NCI-H774 (cell line): Measurements from ENCODE around the gene FSIP2.

Experiments
- DNase-seq: peaks from one replicate; lab custom pipeline; 2025; lab: John Stamatoyannopoulos, UW

Gene FSIP2, protein sequence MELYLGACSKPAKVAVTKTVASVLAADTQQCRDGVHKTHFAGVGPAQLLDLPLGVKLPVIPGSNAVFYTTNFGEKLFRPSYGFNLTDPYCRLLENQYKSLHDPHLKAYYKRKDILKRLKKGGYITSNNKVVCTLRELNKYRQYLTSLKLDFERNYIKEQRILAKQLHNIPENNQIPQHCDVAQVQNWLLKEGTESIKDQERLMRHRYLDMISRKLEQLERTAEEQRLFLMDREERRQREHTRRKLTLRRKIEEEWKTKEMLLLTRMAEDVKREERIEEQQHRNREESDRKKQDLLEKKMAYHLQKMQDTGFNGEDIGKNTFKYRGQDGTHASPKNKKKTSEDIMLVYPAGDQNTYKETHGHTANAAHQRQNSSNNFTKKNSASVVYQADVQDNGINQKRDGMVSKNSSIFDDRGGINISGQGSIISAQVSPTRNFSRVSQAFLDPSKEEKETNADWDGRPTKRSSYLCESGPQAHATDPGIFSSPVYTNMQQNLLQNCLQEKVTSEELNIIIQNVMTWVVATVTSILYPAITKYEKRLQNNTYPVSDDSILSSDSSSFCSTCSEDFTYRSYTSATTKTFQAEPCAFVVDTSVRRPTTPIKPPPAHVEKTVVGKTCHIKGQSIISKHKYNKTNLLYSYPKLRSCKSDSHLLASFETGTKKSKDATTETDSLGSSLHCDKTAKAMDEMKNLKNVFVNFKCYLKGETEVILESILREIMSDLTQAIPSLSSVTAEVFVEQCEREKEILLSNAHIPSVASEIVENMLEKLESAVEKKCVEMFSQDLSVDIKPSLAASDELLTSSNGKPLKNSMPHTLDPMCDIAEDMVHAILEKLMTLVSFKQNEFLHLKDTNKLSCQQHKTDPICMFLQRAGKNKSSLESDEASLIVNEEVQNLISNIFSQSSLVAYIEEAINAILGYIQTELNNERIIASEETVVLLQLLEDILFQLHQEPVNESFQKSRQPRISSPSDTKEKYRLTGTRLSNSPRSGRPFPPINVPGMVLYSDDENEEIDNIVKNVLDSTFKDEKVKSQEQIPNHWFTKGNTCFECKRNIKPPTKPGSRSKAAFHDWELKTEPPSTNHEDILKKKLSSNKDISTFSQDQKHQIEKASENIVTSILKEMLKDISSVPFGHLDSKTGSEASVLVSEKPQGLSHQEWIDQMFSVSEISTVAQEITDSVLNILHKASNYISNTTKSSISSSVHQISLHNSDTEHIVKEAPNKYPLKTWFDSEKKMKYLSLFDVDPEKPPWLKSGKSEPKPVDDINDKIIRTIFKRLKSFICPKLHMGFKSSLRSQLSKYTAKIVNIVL (N-terminal part only)

DNA sequence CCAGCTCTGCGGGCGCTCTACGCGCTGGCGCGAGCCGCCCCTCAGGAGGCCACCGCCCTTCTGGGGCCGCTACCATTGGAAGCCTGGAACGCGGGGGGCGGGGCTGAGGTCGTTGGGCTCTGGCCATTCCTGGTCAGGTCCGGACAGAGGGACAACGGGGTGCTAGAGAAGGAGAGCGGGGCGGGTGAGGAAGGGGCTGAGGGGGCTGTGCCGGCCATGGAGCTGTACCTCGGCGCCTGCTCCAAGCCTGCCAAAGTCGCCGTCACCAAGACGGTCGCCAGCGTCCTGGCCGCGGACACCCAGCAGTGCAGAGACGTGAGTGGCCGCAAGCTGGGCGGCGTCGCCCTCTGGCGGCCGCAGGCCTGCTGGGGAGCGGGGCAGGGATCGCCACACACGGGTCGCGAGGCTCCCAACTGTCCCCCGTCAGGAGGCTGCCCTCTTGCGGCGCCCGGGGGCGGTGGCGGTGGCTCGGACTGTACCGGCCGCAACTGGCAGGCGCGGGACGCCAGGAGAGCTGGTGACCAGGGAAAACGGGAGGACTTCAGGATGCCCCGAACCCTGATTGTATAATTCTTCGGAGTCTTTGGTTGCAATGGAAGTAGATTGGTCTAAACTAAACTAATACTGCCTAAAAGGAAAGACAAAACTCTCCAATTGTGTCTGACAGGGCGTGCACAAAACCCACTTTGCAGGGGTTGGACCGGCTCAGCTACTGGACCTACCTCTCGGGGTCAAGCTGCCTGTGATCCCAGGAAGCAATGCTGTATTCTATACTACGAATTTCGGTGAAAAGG lies at the start of gene FSIP2:
FSIP2 (plus strand) TSS at position 126 of the 794 bp plus-strand sequence; CDS start at position 217, 91 bp downstream.
- DNase-seq: no peak

DNA sequence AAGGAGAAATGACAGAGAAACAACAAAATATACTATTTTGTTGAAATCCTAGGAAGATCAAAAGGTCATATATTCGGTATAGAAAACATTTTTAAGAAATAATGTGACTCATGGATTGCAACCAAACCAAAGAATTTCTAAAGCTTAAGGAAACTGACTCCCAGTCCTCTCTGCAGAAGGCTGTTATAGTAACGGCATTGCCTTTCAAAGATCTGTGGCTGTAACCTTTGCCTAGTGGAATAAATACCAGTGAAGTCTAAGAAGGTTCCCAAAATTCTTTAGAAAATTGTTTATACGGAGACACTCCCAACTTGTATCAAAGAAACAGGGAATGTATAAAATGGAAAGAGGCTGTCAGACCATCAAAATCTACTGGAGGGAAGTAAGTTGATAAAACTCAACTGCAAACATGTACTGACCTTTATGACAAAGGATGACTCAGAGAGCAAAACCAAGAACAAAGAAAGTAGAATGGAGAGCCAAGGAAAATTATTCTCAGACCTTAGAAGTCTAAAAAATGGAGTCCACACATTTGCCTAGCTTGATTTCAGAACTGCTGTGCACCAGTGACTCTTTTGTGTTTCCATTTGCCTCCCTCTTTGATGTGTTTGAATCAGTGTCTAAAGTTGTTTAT lies 48.6 kb upstream of the FSIP2 start:
- DNase-seq: no peak

DNA sequence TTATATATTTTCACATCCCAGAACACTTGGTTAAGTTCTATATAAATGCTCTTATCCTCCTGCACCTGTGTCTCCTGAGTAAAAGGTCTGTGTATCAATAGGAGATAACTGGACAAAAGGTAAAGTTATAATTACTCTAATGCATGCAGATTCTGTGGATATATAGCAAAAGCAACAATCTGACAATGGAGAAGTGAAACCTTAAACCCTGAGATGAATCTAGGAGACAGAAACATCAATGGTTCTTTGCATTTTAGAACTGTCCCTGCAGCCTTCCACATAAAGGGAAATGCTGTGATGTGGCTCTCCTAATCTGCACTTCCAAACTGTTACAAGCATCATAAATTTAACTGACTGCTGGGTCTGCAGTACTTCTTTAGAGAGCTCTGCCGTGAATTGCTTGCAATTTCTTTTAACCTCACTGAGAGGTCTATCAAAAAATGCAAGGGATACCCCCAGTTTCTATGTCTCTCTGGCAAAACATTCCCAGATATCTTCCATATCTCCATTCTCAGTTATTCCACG lies 42.8 kb upstream of the FSIP2 start:
- no peak for DNase-seq

DNA sequence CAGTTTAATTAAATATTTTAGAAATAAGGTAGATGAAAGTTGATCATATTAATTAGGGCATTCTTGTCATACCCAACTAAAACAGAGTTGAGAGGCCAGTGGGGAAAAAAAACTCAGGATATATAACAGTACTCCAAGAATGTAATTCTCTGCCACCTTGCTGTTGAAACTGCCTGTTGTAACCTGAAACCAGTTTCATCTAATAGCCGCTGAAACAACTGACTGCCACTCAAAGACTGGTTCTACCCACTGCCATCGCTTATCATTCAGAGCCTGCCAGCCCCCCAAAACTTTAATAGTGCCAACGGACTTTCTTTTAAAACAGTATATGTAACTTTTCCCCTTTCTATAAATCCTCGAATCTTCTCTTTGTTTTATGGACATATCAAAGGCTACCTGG lies 37.7 kb upstream of the FSIP2 start:
- DNase-seq: no peak

DNA sequence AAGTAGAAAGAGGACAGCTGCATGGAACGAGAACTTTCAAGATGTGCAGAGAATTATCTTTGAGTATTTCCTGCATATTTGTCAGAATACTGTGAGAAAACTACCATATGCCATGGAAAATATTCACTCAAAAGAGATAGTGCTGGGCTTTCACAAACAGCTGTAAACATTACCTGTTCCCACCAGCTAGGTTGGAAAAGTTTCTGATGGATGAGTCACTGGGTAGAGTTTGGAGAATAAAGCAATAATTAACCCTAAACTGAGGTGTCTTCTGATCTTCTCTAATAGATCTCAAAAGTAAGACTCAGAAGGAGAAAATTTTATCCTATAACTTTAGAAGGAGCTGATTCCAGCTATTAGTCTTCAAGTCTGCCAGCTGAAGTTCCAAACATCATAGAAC lies 3.9 kb upstream of the FSIP2 start:
- DNase-seq: no peak

DNA sequence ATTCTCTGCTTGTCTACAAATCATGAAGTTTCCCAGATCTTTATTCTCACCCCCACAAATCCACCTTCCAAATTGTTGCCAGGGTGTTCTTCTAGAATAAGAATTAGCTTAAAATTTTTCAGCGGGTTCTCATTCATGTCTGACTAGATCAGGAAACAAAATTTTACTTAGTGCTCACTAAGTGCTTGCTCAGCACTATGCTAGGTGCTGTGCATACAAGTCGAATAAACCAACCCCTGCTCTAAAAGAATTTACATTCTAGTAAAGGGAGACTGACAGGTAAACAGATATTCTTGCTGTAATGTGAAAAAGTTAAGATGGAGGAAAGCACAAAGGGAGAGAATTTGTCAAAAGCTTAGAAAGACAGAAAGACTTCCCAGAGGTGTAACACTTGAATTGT lies 2.4 kb upstream of the FSIP2 start:
- DNase-seq: no peak

DNA sequence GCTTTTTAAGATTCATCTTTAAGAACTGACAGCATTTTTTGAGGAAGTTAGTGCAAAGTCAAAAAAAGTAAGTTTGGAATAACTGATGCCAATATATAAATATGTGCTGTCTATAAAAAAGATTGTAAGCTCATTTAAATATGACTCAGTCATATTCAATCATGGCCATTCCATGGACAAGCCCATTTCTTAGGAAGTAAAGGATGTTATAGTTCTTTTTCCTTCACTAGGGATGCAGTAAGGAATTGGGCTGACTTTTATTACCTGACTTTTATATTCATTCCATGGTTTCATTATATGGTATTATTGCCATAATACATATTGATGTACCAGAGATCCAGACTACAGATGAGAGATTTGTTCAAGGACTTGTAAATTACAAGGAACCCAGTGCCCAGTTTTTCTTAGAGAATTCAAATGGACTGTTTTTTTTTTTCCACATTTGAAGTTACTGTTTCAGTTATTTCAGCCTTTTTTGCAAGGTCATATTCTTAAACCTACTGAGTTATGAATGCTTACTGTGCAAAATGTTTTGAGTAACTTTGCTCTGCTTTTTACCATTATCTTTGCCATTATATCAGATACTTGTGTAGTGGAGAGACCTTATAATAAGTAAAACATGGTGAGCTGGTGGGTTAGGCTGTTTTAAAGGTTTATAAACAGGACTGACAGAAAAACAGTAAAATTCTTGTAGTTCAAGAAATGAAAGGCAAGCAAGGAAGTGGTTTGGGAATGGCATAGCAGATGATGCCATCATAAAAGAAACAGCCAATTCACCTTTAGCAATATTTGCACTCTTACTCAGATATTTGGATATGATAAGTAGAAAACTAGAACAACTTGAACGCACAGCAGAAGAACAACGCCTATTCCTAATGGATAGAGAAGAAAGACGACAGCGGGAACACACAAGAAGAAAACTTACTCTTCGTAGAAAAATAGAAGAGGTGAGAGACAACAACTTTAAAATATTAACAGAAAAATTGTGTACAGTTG lies 7.6 kb downstream of the FSIP2 start:
- DNase-seq: no peak

DNA sequence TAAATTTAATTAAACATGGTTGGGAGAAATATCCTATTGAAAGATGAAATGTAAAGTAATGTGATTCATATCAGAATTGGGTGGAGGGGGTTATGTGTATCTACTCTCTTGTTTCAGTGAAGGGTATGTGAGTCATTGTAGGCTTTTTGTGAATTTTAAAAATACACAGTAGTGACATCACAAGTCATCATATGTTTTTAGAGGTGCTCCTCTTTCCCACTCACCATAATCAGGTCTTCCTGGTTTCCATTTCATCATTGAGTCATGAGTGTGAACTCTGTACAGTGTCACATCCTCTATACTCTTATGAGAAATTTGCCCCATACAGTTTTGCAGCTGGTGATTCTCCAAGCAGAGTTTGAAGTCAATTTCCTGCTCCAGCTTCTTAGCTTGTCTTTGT lies 18.8 kb downstream of the FSIP2 start:
- DNase-seq: no peak

DNA sequence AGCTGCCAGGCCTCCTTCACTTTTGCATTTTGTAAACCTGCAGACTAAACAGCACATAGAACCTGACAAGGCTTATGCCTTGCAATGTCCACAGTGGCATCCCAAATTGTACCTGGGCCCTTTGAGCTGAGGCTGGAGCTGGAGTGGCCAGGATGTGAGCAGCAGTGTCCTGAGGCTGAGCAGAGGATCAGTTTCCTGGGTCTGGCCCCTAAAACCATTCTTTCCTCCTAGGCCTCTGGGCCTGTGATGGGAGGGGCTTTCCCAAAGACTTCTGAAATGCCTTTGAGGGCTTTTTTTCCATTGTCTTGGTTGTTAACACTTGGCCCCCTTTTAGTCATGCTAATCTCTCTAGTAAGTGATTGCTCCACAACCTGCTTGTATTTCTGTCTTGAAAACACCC lies 32.8 kb downstream of the FSIP2 start:
- DNase-seq: no peak

DNA sequence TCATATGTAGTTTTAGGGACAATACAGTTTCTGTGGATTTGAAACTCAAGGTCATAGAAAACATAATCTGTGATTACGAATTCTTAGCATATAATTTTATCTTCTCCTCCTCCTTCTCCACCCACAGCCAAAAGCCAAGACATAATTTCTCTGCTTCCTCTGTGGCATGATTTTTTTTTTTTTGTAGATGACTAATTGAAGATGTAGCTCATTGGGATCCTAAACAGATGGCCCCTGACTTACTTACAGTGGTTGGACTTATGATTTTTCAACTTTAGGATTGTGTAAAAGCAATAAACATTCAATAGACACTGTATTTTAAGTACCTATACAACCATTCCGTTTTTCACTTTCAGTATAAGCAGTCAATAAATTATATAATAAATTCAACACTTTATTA lies 42.3 kb downstream of the FSIP2 start:
- DNase-seq: no peak

DNA sequence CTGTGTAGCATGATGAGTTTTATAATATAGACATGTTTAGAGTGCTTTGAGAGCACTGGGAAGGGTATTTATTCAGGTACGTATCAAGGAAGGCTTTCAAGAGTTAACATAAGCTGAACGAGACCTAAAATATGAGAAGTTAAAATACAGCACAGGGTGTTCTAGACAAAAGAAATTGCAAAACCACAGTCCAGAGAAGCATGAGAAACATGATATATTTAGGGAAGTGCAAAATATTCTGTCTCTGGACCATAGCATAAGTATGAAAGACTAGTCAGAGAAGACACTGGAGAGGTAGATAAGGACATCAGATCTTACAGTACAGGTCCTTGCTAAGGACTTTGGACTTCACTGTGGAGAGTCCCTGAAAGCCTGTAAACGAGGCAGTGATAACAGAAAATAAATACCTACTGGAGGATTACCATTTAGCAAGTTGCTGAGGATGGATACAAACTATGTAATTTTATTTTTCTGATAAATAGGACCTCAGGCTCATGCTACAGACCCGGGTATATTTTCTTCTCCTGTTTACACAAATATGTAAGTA lies 43.7 kb downstream of the FSIP2 start:
- no peak for DNase-seq

DNA sequence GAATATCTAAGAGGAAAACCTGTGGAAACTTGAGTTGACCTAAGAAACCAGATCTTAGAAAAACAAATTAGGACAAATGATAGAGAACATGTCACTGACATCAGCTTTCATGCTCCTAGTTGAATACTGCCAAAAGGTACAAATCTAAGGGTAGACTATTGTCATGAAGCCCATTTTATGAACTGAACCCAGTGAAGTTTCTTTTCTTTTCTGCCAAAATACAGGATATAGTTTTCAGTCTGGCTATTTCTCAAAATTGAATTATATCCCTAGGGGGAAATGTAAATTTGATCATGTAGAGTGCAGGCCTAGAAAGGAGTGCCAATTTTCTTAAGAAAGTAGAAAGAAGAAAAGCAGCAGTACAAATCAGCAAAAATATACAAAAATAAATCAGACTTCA lies 46.6 kb downstream of the FSIP2 start:
- DNase-seq: no peak

DNA sequence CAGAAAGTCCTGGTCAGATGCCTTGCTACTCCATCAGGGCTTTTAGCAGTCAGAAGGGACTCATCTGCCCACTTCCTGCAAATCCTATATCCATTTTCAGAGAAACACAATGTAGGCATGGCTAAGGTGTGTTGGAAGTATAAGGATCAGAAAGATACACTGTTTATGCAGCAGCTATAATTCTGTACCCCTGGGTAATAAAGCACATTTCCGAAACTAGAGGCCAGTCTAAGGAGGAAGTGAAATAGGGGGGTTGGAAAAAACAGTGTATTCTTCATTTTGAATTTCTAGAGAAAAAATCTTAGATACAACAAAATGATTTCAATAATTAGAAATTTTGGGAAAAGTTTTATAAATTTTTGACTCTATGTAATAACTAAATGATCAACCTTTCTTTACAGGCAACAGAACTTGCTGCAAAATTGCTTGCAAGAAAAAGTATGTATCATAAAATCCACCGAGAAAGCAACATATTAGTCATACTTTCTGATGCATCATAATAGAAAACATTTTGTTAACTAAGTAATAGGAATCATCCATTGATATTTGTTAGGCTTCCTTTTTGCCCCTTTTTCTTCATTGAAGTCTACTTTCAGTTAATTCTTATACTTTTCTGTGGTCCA lies 47.4 kb downstream of the FSIP2 start:
- no peak for DNase-seq

DNA sequence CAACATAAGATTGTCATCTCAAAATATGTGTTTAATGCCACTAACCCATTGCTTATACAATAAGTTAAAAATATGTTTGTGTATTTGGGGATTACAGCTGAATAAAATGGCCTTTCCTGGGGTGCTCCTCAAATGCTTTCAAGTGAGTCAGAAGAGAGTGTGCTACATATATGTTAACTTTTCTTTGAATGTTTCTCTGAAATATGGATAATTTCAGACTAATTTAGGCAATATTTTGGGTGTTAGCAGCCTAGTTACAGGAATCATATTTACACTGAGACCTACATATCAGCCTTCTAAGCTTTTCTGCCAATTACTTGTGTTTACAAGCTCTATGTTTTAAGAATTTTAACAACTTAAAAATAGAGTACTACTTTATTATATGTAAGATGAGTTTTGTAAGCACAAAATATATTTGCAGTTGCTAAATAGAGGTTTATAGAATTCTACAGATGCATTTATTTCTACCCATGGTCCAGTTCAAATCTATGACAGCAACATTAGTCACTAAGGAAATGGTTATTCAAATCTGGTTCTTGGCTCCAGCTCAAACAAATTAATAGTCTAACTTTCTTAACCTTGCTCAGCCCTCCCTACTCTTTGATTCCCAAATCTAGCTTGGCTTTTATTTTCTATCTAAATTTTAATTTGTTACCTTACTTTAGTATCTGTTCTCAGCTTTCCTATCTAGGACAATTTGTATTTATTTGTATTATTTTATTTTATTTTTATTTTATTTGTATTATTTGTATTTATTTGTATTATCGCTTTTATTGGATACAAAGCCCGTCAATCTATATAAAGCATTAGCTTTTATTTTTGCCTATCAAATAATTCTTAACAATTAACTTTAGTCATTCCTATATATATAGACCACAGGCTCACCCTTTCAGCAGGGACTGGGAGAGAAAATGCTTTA lies 48.9 kb downstream of the FSIP2 start:
- DNase-seq: no peak

DNA sequence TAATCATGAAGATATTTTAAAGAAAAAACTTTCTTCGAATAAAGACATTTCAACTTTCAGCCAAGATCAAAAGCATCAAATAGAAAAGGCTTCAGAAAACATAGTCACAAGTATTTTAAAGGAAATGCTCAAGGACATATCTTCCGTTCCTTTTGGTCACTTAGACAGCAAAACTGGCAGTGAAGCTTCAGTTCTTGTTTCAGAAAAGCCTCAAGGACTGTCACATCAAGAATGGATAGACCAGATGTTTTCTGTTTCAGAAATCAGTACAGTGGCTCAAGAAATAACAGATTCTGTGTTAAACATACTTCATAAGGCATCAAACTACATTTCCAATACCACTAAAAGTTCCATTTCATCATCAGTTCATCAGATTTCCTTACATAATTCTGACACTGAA lies 51.8 kb downstream of the FSIP2 start:
- DNase-seq: no peak

DNA sequence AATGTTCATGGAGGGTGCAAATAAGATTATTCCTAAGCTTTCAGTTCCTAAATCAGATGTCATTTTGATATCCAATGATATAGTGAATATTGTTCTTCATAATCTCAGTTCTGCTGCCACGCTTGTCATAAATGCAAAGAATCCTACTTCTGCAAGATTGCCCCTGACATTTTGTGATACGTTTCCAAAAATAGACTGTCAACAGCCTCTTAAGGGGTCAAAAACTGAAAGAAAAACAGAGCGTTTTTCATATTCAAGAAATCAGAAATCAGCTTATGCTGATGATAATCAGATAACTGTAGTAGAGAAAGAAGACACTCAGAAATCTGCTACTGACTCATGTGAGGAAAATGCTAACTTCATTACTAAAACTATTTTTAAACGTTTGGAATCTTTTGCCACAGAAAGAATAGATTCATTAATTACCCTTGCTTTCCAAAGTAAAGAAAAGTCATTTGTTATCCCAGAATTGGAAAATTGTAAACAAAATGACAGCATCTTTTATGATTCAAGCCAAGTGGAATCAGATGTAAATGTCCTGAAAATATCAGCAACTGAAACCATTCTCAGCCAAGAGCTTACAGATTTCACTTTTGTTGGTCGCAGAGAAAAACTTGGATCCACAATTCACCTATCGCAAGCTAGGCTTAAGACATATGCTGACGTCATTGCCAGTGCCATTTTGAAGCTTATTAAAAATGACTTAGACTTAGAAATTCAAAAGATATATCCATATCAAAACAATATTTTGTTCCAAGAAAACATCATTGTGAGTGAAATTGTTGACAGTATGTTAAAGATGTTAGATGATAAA lies 55.1 kb downstream of the FSIP2 start:
- no peak for DNase-seq

DNA sequence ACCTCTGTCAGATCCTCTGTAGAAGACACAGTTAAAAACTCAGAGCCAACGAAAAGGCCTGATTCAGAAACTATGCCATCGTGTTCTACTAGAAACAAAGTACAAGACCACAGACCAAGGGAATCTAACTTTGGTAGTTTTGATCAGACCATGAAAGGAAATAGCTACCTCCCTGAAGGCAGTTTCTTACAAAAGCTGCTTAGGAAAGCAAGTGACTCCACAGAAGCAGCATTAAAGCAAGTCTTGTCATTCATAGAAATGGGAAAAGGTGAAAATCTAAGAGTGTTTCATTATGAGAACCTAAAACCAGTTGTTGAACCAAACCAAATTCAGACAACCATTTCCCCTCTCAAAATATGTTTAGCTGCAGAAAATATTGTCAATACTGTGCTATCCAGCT lies 58.2 kb downstream of the FSIP2 start:
- DNase-seq: no peak
